GM23338 (cell line): ENCODE data around the gene OR10K2. TPM values are rescaled to one million over a fixed set of nuclear protein-coding genes. Genes with fewer than 3 reads are reported as not detected.

Source experiments
- ATAC-seq: fragments of 200-7000 bp; cut with Tn5 transposase; 3 replicates; pipeline ENCODE4 v1.9.1; 2020
- DNase-seq: peaks from one replicate; pipeline ENCODE4 v3.0.0-alpha.2; 2015; ENCODE audit warnings: low spot score
- H2AFZ ChIP-seq: fragments of 200-600 bp; sonication (generic); 2 replicates; pipeline ENCODE4 v1.8.0; 2016; ENCODE audit warnings: antibody characterized with exemption, mild to moderate bottlenecking, moderate library complexity
- H3F3A ChIP-seq: fragments of 200-600 bp; sonication (generic); replicated peaks from 2 replicates; pipeline ENCODE4 v1.8.0; 2017; ENCODE audit warnings: antibody characterized with exemption, mixed run types, low read depth
- H3K27ac ChIP-seq: fragments of 200-600 bp; sonication (generic); 2 replicates; pipeline ENCODE4 v1.6.1; 2016; ENCODE audit warnings: low read depth
- H3K27me3 ChIP-seq: fragments of 200-600 bp; sonication (generic); 2 replicates; pipeline ENCODE4 v1.8.0; 2016; ENCODE audit warnings: mild to moderate bottlenecking, mixed run types, moderate library complexity; ENCODE audit not compliant: insufficient read depth
- H3K36me3 ChIP-seq: fragments of 200-600 bp; sonication (generic); 2 replicates; pipeline ENCODE4 v1.8.0; 2016; ENCODE audit warnings: mild to moderate bottlenecking; ENCODE audit not compliant: insufficient read depth
- H3K4me1 ChIP-seq: fragments of 200-600 bp; sonication (generic); 2 replicates; pipeline ENCODE4 v1.8.0; 2016; ENCODE audit warnings: mild to moderate bottlenecking, moderate library complexity; ENCODE audit not compliant: insufficient read depth
- H3K4me2 ChIP-seq: fragments of 200-600 bp; sonication (generic); 2 replicates; pipeline ENCODE4 v1.7.1; 2017; ENCODE audit warnings: mixed run types
- H3K4me3 ChIP-seq: fragments of 200-600 bp; sonication (generic); 2 replicates; pipeline ENCODE4 v1.6.1; 2016; ENCODE audit warnings: mixed run types
- H3K79me2 ChIP-seq: fragments of 200-600 bp; sonication (generic); replicated peaks from 2 replicates; pipeline ENCODE4 v1.8.0; 2017; ENCODE audit warnings: mild to moderate bottlenecking; ENCODE audit not compliant: insufficient read depth
- H3K9me2 ChIP-seq: fragments of 200-600 bp; sonication (generic); 2 replicates; pipeline ENCODE4 v1.8.0; 2017; ENCODE audit not compliant: insufficient read depth
- H4K20me1 ChIP-seq: fragments of 200-600 bp; sonication (generic); replicated peaks from 2 replicates; pipeline ENCODE4 v1.8.0; 2017; ENCODE audit warnings: mild to moderate bottlenecking; ENCODE audit not compliant: insufficient read depth
- H3K27ac Mint-ChIP-seq: 2 replicates; pipeline ENCODE4 v1.8.0; 2020; ENCODE audit warnings: inconsistent platforms, mild to moderate bottlenecking, moderate library complexity, mixed read lengths
- H3K27me3 Mint-ChIP-seq: 3 replicates; pipeline ENCODE4 v1.8.0; 2022; ENCODE audit warnings: low read depth, mild to moderate bottlenecking, moderate library complexity, mixed read lengths, inconsistent platforms; ENCODE audit not compliant: insufficient read depth, poor library complexity
- H3K36me3 Mint-ChIP-seq: 3 replicates; pipeline ENCODE4 v1.8.0; 2021; ENCODE audit warnings: low read depth, mild to moderate bottlenecking, inconsistent platforms, moderate library complexity, mixed read lengths
- H3K4me1 Mint-ChIP-seq: 3 replicates; pipeline ENCODE4 v1.8.0; 2020; ENCODE audit warnings: mild to moderate bottlenecking, inconsistent platforms, mixed read lengths
- H3K4me3 Mint-ChIP-seq: 3 replicates; pipeline ENCODE4 v1.8.0; 2021; ENCODE audit warnings: moderate library complexity, mild to moderate bottlenecking, inconsistent platforms, mixed read lengths
- H3K9me3 Mint-ChIP-seq: 3 replicates; pipeline ENCODE4 v1.8.0; 2020; ENCODE audit warnings: moderate library complexity, mild to moderate bottlenecking, inconsistent platforms, mixed read lengths
- CREB1 ChIP-seq: fragments of 250-450 bp; sonication (Bioruptor Pico); IDR thresholded peaks from 2 replicates; pipeline ENCODE4 v1.5.0; 2020; ENCODE audit warnings: low read depth, mild to moderate bottlenecking, moderate library complexity
- CTCF ChIP-seq, 2 experiments: fragments of 200-600 bp in 1 of 2; sonication (generic) in 1 of 2; conservative IDR thresholded peaks; 2 replicates each; pipeline versions ENCODE4 v1.5.1 to v1.6.1; 2016 to 2017; ENCODE audit warnings: antibody characterized with exemption in 2 of 2, low read depth in 2 of 2, mild to moderate bottlenecking in 2 of 2, moderate library complexity in 1 of 2
- ETS1 ChIP-seq: IDR thresholded peaks from 2 replicates; pipeline ENCODE4 v1.6.1; 2016; ENCODE audit warnings: antibody characterized with exemption
- EZH2 ChIP-seq: fragments of 200-600 bp; sonication (generic); IDR thresholded peaks from one replicate; pipeline ENCODE4 v1.8.0; 2017; ENCODE audit warnings: antibody characterized with exemption, mild to moderate bottlenecking, low read depth; ENCODE audit not compliant: unreplicated experiment
- EZH2phosphoT487 ChIP-seq: fragments of 200-600 bp; sonication (generic); IDR thresholded peaks from one replicate; pipeline ENCODE4 v1.8.1; 2018; ENCODE audit warnings: antibody characterized with exemption; ENCODE audit not compliant: unreplicated experiment
- JUNB ChIP-seq: IDR thresholded peaks from one replicate; pipeline ENCODE4 v1.6.1; 2016; ENCODE audit warnings: antibody characterized with exemption; ENCODE audit not compliant: unreplicated experiment
- NANOG ChIP-seq: IDR thresholded peaks from 2 replicates; pipeline ENCODE4 v1.6.1; 2016; ENCODE audit warnings: antibody characterized with exemption, borderline replicate concordance
- POLR2AphosphoS5 ChIP-seq: IDR thresholded peaks from 2 replicates; pipeline ENCODE4 v1.6.1; 2016; ENCODE audit warnings: antibody characterized with exemption, low read depth
- REST ChIP-seq: IDR thresholded peaks from one replicate; pipeline ENCODE4 v1.6.1; 2018; ENCODE audit warnings: antibody characterized with exemption; ENCODE audit not compliant: unreplicated experiment
- STAT1 ChIP-seq: IDR thresholded peaks from one replicate; pipeline ENCODE4 v1.6.1; 2016; ENCODE audit warnings: antibody characterized with exemption; ENCODE audit not compliant: unreplicated experiment
- ZNF114 ChIP-seq: fragments of 250-450 bp; sonication (Bioruptor Pico); IDR thresholded peaks from 2 replicates; pipeline ENCODE4 v1.5.0; 2020; ENCODE audit warnings: mild to moderate bottlenecking, moderate library complexity
- ZNF331 ChIP-seq: fragments of 250-450 bp; sonication (Bioruptor Pico); IDR thresholded peaks from 2 replicates; pipeline ENCODE4 v1.5.0; 2020; ENCODE audit warnings: low read depth, mild to moderate bottlenecking, moderate library complexity
- ZNF462 ChIP-seq: fragments of 250-450 bp; sonication (Bioruptor Pico); IDR thresholded peaks from 2 replicates; pipeline ENCODE4 v1.5.0; 2020; ENCODE audit warnings: mild to moderate bottlenecking, moderate library complexity
- polyA plus RNA-seq: library from polyadenylated mRNA; unstranded; fragments of >200 nt; fragmentation: Nextera tagmentation; extraction: Ambion mirVana; gene quantifications from 2 replicates; pipeline ENCODE4 v1.2.1, GENCODE V29; 2016
- total RNA-seq: library from RNA; depleted of rRNA; stranded (reverse); fragments of >200 nt; shearing (Covaris generic); gene quantifications from 2 replicates; pipeline ENCODE4 v1.2.3, GENCODE V29; 2014

The OR10K2 gene
- total and polyA plus RNA-seq, 2 experiments from 2014 or later, result not detected

- H3K27me3 ChIP-seq, result no peaks in the 10 kb centered on the region
- H3K27ac ChIP-seq, result no peak overlapping the region
These were observed 11.2 kb downstream of the OR10K2 start for GRCh38 chr1:158414651-158415345.

More at GRCh38 chr1:158414651-158415345, 11.2 kb downstream of the OR10K2 start:
- Histone ChIP-seq H2AFZ (no peak overlapping the region; the same call in 1 of the 2 replicates), H3K4me3 (no peak overlapping the region), H3F3A (no peaks in the 10 kb centered on the region), H3K4me1 (no peaks in the 10 kb centered on the region), H3K79me2 (no peaks in the 10 kb centered on the region), H3K9me2 (no peaks in the 10 kb centered on the region; the same call in 1 of the 2 replicates), H3K36me3 (no peaks in the 10 kb centered on the region), H3K4me2 (no peak overlapping the region), H4K20me1 (no peaks in the 10 kb centered on the region)
- TF ChIP-seq NANOG (no peak), ZNF331 (no peak), JUNB (no peak), REST (no peak), ZNF114 (CRISPR knock-in tag) (no peak), CTCF (conservative IDR thresholded peaks at IDR 0.05; ENCODE audit: low read depth in 2 of 2) (no peak), EZH2 (no peak), STAT1 (no peak), ZNF462 (CRISPR knock-in tag) (no peak), POLR2AphosphoS5 (no peak), CREB1 (CRISPR knock-in tag) (no peak), ETS1 (no peak), EZH2phosphoT487 (no peak)
- Mint-ChIP-seq H3K4me3 (no peak overlapping the region), H3K9me3 (no peaks in the 10 kb centered on the region), H3K4me1 (peaks cover 7% of the 10 kb centered on the region; the same call in 2 of the 3 replicates), H3K27me3 (no peaks in the 10 kb centered on the region), H3K36me3 (no peaks in the 10 kb centered on the region), H3K27ac (no peak overlapping the region)
- ATAC-seq (no peak), DNase-seq (no peak)
